ENCODE measurements around the gene TMEM132C. TPM values are rescaled to one million over a fixed set of nuclear protein-coding genes. Genes with fewer than 3 reads are reported as not detected.

The TMEM132C gene
- total RNA-seq, 1 experiment from 2014 or later = not detected

- TF ChIP-seq ZNF671 (CRISPR knock-in tag; IDR thresholded peaks at IDR 0.05) (no peak), ATF3 (CRISPR knock-in tag; conservative IDR thresholded peaks at IDR 0.05) (no peak), CREB1 (CRISPR knock-in tag; IDR thresholded peaks at IDR 0.05) (no peak), NR1H2 (CRISPR knock-in tag; IDR thresholded peaks at IDR 0.05) (no peak)
- TF ChIP-seq, protein P1, sequence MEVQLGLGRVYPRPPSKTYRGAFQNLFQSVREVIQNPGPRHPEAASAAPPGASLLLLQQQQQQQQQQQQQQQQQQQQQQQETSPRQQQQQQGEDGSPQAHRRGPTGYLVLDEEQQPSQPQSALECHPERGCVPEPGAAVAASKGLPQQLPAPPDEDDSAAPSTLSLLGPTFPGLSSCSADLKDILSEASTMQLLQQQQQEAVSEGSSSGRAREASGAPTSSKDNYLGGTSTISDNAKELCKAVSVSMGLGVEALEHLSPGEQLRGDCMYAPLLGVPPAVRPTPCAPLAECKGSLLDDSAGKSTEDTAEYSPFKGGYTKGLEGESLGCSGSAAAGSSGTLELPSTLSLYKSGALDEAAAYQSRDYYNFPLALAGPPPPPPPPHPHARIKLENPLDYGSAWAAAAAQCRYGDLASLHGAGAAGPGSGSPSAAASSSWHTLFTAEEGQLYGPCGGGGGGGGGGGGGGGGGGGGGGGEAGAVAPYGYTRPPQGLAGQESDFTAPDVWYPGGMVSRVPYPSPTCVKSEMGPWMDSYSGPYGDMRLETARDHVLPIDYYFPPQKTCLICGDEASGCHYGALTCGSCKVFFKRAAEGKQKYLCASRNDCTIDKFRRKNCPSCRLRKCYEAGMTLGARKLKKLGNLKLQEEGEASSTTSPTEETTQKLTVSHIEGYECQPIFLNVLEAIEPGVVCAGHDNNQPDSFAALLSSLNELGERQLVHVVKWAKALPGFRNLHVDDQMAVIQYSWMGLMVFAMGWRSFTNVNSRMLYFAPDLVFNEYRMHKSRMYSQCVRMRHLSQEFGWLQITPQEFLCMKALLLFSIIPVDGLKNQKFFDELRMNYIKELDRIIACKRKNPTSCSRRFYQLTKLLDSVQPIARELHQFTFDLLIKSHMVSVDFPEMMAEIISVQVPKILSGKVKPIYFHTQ (CRISPR knock-in tag; IDR thresholded peaks at IDR 0.05) = no peak
Measured at GRCh38 chr12:128468926-128469325, 202.0 kb downstream of the TMEM132C start (continued).

DNA sequence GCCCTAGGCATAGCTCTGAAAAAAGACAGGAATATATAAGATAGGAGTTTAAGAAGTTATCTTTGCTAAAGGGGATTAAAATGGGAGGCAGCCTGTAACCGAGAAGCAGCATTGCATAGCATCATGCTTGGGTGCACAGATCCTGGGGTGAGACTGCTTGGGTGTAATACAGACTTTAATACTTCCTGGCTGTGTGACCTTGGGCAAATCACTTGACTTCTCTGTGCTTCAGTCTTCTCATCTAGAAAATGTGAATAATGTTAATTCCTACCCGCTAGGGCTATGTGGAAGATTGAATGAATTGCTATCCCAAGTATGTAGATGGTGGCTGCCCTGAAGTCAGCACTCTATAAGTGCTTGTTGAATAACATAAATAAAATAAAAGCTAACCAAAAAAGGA, 204.5 kb downstream of the TMEM132C start:
- ChIA-PET POLR2A (no interaction called here), CTCF (no interaction called here)
- Mint-ChIP-seq H3K4me3 (no peak overlapping the region), H3K36me3 (peaks cover 68% of the 10 kb centered on the region), H3K4me1 (no peaks in the 10 kb centered on the region), H3K27ac (no peak overlapping the region), H3K27me3 (ENCODE audit: low read depth) (peaks cover 13% of the 10 kb centered on the region), H3K9me3 (peaks cover 82% of the 10 kb centered on the region)
- ATAC-seq (no peak), DNase-seq (ENCODE audit: low spot score) (no peak)
- TF ChIP-seq, protein P2, sequence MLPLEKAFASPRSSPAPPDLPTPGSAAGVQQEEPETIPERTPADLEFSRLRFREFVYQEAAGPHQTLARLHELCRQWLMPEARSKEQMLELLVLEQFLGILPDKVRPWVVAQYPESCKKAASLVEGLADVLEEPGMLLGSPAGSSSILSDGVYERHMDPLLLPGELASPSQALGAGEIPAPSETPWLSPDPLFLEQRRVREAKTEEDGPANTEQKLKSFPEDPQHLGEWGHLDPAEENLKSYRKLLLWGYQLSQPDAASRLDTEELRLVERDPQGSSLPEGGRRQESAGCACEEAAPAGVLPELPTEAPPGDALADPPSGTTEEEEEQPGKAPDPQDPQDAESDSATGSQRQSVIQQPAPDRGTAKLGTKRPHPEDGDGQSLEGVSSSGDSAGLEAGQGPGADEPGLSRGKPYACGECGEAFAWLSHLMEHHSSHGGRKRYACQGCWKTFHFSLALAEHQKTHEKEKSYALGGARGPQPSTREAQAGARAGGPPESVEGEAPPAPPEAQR (CRISPR knock-in tag; IDR thresholded peaks at IDR 0.05) = no peak
- no peak for TF ChIP-seq OVOL2 (CRISPR knock-in tag; IDR thresholded peaks at IDR 0.05; ENCODE audit: borderline replicate concordance)
- TF ChIP-seq, protein P3, sequence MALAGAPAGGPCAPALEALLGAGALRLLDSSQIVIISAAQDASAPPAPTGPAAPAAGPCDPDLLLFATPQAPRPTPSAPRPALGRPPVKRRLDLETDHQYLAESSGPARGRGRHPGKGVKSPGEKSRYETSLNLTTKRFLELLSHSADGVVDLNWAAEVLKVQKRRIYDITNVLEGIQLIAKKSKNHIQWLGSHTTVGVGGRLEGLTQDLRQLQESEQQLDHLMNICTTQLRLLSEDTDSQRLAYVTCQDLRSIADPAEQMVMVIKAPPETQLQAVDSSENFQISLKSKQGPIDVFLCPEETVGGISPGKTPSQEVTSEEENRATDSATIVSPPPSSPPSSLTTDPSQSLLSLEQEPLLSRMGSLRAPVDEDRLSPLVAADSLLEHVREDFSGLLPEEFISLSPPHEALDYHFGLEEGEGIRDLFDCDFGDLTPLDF (CRISPR knock-in tag; IDR thresholded peaks at IDR 0.05) = no peak
- no peak for TF ChIP-seq ZMAT4 (CRISPR knock-in tag; IDR thresholded peaks at IDR 0.05)
- TF ChIP-seq, protein P4, sequence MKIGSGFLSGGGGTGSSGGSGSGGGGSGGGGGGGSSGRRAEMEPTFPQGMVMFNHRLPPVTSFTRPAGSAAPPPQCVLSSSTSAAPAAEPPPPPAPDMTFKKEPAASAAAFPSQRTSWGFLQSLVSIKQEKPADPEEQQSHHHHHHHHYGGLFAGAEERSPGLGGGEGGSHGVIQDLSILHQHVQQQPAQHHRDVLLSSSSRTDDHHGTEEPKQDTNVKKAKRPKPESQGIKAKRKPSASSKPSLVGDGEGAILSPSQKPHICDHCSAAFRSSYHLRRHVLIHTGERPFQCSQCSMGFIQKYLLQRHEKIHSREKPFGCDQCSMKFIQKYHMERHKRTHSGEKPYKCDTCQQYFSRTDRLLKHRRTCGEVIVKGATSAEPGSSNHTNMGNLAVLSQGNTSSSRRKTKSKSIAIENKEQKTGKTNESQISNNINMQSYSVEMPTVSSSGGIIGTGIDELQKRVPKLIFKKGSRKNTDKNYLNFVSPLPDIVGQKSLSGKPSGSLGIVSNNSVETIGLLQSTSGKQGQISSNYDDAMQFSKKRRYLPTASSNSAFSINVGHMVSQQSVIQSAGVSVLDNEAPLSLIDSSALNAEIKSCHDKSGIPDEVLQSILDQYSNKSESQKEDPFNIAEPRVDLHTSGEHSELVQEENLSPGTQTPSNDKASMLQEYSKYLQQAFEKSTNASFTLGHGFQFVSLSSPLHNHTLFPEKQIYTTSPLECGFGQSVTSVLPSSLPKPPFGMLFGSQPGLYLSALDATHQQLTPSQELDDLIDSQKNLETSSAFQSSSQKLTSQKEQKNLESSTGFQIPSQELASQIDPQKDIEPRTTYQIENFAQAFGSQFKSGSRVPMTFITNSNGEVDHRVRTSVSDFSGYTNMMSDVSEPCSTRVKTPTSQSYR (CRISPR knock-in tag; IDR thresholded peaks at IDR 0.05) = no peak
- no peak for TF ChIP-seq JUN (CRISPR knock-in tag; IDR thresholded peaks at IDR 0.05)
- TF ChIP-seq ETV6 (CRISPR knock-in tag; IDR thresholded peaks at IDR 0.05) = no peak
- no peak for TF ChIP-seq PRRX2 (CRISPR knock-in tag; IDR thresholded peaks at IDR 0.05)

DNA sequence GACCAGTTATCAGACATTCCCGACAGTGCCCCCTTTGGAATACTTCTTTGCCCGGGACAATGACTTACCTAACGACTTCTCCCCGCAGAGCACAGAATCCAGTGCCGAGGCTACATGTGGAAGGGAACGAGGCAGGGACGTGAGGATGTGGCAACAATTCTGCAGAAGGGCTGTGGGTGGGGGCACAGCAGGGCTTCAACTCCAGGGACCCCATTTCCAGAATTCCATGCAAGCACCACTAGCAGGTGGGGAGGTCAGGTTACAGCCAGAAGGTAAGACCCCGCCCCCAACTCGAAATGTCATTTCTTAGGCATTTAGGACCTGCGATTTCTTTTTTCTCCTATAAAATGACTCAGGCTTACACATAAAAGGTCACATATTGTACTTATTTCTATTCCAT, 207.9 kb downstream of the TMEM132C start:
- no peak overlapping the region for H3K4me3 Mint-ChIP-seq
- CTCF ChIA-PET = no interaction called here
- H3K27ac Mint-ChIP-seq = no peak overlapping the region
- DNase-seq (ENCODE audit: low spot score) (no peak), ATAC-seq (no peak)
- POLR2A ChIA-PET = no interaction called here
- H3K4me1 Mint-ChIP-seq = no peaks in the 10 kb centered on the region
- peaks cover 9% of the 10 kb centered on the region; the same call in 1 of the 2 replicates for H3K27me3 Mint-ChIP-seq (ENCODE audit: low read depth)
- peaks cover 77% of the 10 kb centered on the region for H3K36me3 Mint-ChIP-seq
- H3K9me3 Mint-ChIP-seq = peaks cover 89% of the 10 kb centered on the region
- TF ChIP-seq, protein P5, sequence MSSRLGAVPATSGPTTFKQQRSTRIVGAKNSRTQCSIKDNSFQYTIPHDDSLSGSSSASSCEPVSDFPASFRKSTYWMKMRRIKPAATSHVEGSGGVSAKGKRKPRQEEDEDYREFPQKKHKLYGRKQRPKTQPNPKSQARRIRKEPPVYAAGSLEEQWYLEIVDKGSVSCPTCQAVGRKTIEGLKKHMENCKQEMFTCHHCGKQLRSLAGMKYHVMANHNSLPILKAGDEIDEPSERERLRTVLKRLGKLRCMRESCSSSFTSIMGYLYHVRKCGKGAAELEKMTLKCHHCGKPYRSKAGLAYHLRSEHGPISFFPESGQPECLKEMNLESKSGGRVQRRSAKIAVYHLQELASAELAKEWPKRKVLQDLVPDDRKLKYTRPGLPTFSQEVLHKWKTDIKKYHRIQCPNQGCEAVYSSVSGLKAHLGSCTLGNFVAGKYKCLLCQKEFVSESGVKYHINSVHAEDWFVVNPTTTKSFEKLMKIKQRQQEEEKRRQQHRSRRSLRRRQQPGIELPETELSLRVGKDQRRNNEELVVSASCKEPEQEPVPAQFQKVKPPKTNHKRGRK (CRISPR knock-in tag; IDR thresholded peaks at IDR 0.05; ENCODE audit: borderline replicate concordance) = no peak
- TF ChIP-seq MXD4 (CRISPR knock-in tag; IDR thresholded peaks at IDR 0.05; ENCODE audit: borderline replicate concordance) (no peak), E2F5 (CRISPR knock-in tag; IDR thresholded peaks at IDR 0.05) (no peak)
- TF ChIP-seq, protein P6, sequence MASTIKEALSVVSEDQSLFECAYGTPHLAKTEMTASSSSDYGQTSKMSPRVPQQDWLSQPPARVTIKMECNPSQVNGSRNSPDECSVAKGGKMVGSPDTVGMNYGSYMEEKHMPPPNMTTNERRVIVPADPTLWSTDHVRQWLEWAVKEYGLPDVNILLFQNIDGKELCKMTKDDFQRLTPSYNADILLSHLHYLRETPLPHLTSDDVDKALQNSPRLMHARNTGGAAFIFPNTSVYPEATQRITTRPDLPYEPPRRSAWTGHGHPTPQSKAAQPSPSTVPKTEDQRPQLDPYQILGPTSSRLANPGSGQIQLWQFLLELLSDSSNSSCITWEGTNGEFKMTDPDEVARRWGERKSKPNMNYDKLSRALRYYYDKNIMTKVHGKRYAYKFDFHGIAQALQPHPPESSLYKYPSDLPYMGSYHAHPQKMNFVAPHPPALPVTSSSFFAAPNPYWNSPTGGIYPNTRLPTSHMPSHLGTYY (CRISPR knock-in tag; IDR thresholded peaks at IDR 0.05) = no peak
- TF ChIP-seq, protein P1 (CRISPR knock-in tag; IDR thresholded peaks at IDR 0.05) = no peak

All from WTC11 (cell line).